CD4-positive, alpha-beta T cell (primary cell): Measurements from ENCODE around the gene COPG1. TPM values are rescaled to one million over a fixed set of nuclear protein-coding genes. Genes with fewer than 3 reads are reported as not detected.

Experiments
- ATAC-seq: fragments of 200-7000 bp; cut with Tn5 transposase; one replicate; pipeline ENCODE4 v1.10.0; 2022; ENCODE audit warnings: mild to moderate bottlenecking; ENCODE audit not compliant: poor library complexity
- CTCF ChIA-PET: fragments of 350-600 bp; sonication (Branson Sonifier 250); formaldehyde crosslinking; loops from one replicate; lab custom pipeline; 2021; ENCODE audit warnings: antibody characterized with exemption, inconsistent platforms; lab: Charles Lee
- POLR2A ChIA-PET: fragments of 350-600 bp; sonication (Branson Sonifier 250); formaldehyde crosslinking; loops from one replicate; lab custom pipeline; 2021; ENCODE audit warnings: antibody characterized with exemption, inconsistent platforms; lab: Charles Lee
- DNase-seq, 14 experiments: peaks; one replicate each; pipeline ENCODE4 v3.0.0-alpha.2; 2013 to 2020; ENCODE audit warnings: mixed read lengths in 2 of 14
- H3K27ac ChIP-seq, 2 donors: one replicate each; pipeline versions ENCODE4 v1.5.1 to v1.7.0; 2013; ENCODE audit warnings: low read length in 2 of 2, low read depth in 1 of 2, mild to moderate bottlenecking in 1 of 2
- H3K27me3 ChIP-seq, 2 experiments: 1 replicate in 1 of 2; 2 replicates in 1 of 2; pipeline versions ENCODE4 v1.6.1 to v1.7.0; 2013; ENCODE audit warnings: low read length in 2 of 2, control low read depth in 1 of 2, mild to moderate bottlenecking in 1 of 2, moderate library complexity in 1 of 2; ENCODE audit not compliant: insufficient read depth in 2 of 2, control insufficient read depth in 1 of 2
- H3K36me3 ChIP-seq: one replicate; pipeline ENCODE4 v1.6.1; 2013; ENCODE audit warnings: low read length, control low read depth; ENCODE audit not compliant: insufficient read depth
- H3K4me1 ChIP-seq: one replicate; pipeline ENCODE4 v1.6.1; 2013; ENCODE audit warnings: low read length, control low read depth; ENCODE audit not compliant: insufficient read depth
- H3K4me3 ChIP-seq: one replicate; pipeline ENCODE4 v1.5.1; 2013; ENCODE audit warnings: mild to moderate bottlenecking, low read length, moderate library complexity
- H3K9me3 ChIP-seq, 2 experiments: 1 replicate in 1 of 2; 2 replicates in 1 of 2; pipeline versions ENCODE4 v1.6.1 to v1.7.0; 2013; ENCODE audit warnings: low read length in 2 of 2, mild to moderate bottlenecking in 2 of 2, control low read depth in 1 of 2, moderate library complexity in 1 of 2; ENCODE audit not compliant: control insufficient read depth in 1 of 2, insufficient read depth in 1 of 2
- H3K27ac Mint-ChIP-seq: one replicate; pipeline ENCODE4 v1.8.0; 2020; ENCODE audit warnings: mixed read lengths
- H3K27me3 Mint-ChIP-seq: one replicate; pipeline ENCODE4 v1.8.0; 2021; ENCODE audit warnings: mixed read lengths
- H3K36me3 Mint-ChIP-seq: one replicate; pipeline ENCODE4 v1.8.0; 2021; ENCODE audit warnings: low read depth, mixed read lengths
- H3K4me1 Mint-ChIP-seq: one replicate; pipeline ENCODE4 v1.8.0; 2021; ENCODE audit warnings: low read depth, mixed read lengths
- H3K4me3 Mint-ChIP-seq: one replicate; pipeline ENCODE4 v1.8.0; 2020; ENCODE audit warnings: mild to moderate bottlenecking, mixed read lengths
- H3K9me3 Mint-ChIP-seq: one replicate; pipeline ENCODE4 v1.8.0; 2020; ENCODE audit warnings: mixed read lengths
- intact Hi-C, 2 experiments: fragments of 100-400 bp; cut with DNase I in 1 of 2; cut with micrococcal nuclease in 1 of 2; formaldehyde crosslinking; loops; one replicate each; pipeline versions ENCODE4 v1.15.1 to v1.9.0; 2023 to 2025; cut with DNase I, micrococcal nuclease
- total RNA-seq, 174 experiments: library from RNA in 2 of 174; stranded (reverse) in 2 of 174; gene quantifications; one replicate each; pipeline ENCODE4 v1.2.3 and lab custom pipeline; 2021 to 2026
- TF ChIP-seq, protein P1 (sequence below): fragments of 200-600 bp; IDR thresholded peaks from one replicate; pipeline ENCODE4 v1.8.0; 2022; ENCODE audit warnings: antibody characterized with exemption, mild to moderate bottlenecking

The COPG1 gene
- total RNA-seq, 2 experiments from 2014 or later: 77.7 to 79.3 TPM

DNA sequence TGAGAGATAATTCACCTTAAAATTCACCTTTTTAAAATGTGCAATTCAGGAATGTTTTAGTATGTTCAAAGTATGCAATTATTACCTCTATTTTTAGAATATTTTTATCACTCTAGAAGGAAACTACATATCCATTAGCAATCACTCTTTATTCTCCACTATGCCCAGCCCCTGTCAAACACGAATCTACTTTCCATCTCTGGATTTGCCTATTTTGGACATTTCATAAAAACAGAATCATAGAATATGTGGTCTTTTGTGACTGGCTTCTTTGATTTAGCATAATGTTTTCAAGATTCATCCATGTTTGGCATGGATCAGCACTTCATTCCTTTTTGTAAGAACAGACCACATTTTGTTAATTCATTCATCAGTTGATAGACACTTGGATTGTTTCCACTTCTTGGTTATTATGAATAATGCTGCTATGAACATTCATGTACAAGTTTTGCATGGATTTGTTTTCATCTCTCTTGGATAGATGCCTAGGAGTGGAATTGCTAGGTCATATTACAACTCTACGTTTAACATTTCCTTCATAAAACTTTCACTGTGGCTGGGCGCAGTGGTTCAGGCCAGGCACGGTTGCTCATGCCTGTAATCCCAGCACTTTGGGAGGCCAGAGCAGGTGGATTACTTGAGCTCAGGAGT, 42.0 kb downstream of the COPG1 start:
- Histone ChIP-seq H3K4me1 (no peaks in the 10 kb centered on the region), H3K36me3 (peaks cover 69% of the 10 kb centered on the region), H3K27ac (no peak overlapping the region), H3K9me3 (no peaks in the 10 kb centered on the region), H3K4me3 (no peak overlapping the region), H3K27me3 (no peaks in the 10 kb centered on the region)
- Mint-ChIP-seq H3K27ac (no peak overlapping the region), H3K9me3 (no peaks in the 10 kb centered on the region), H3K36me3 (peaks cover 79% of the 10 kb centered on the region), H3K4me3 (no peak overlapping the region), H3K4me1 (peaks cover 16% of the 10 kb centered on the region), H3K27me3 (no peaks in the 10 kb centered on the region)
- TF ChIP-seq, protein P1, sequence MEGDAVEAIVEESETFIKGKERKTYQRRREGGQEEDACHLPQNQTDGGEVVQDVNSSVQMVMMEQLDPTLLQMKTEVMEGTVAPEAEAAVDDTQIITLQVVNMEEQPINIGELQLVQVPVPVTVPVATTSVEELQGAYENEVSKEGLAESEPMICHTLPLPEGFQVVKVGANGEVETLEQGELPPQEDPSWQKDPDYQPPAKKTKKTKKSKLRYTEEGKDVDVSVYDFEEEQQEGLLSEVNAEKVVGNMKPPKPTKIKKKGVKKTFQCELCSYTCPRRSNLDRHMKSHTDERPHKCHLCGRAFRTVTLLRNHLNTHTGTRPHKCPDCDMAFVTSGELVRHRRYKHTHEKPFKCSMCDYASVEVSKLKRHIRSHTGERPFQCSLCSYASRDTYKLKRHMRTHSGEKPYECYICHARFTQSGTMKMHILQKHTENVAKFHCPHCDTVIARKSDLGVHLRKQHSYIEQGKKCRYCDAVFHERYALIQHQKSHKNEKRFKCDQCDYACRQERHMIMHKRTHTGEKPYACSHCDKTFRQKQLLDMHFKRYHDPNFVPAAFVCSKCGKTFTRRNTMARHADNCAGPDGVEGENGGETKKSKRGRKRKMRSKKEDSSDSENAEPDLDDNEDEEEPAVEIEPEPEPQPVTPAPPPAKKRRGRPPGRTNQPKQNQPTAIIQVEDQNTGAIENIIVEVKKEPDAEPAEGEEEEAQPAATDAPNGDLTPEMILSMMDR: no peak
- ATAC-seq: no peak
- ChIA-PET CTCF (no interaction called here), POLR2A (interaction anchor here (0.9 to 1.1 kb wide), 2 partner anchors 12 to 25 kb away, joined by 3 read pairs; a partner anchor contains a TSS)
- intact Hi-C loops: no loop called here
- DNase-seq: no peak

DNA sequence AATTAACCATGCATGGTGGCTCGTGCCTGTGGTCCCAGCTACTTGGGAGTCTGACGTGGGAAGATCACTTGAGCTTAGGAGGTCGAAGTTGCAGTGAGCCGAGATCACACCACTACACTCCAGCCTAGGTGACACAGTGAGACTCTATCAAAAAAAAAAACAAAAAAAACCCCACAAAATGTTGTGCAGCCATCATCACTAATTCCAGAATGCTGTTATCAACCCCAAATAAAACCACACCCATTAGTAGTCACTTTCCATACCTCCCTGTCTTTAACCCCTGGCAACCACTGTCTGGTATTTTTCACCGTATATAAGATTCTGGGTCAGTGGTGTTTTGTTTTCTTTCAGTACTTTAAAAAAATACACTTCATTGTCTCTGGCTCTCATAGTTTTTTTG, 45.9 kb downstream of the COPG1 start:
- TF ChIP-seq, protein P1: no peak
- intact Hi-C loops: no loop called here
- Histone ChIP-seq H3K27ac (no peak overlapping the region), H3K4me1 (no peaks in the 10 kb centered on the region), H3K27me3 (no peaks in the 10 kb centered on the region), H3K36me3 (peaks cover 70% of the 10 kb centered on the region), H3K4me3 (no peak overlapping the region), H3K9me3 (no peaks in the 10 kb centered on the region)
- H3K36me3 Mint-ChIP-seq: peaks cover 86% of the 10 kb centered on the region
- DNase-seq: no peak
- H3K27ac Mint-ChIP-seq: no peak overlapping the region
- POLR2A ChIA-PET: no interaction called here
- H3K27me3 Mint-ChIP-seq: no peaks in the 10 kb centered on the region
- H3K4me3 Mint-ChIP-seq: no peak overlapping the region
- H3K9me3 Mint-ChIP-seq: no peaks in the 10 kb centered on the region
- no peak for ATAC-seq
- peaks cover 11% of the 10 kb centered on the region for H3K4me1 Mint-ChIP-seq
- CTCF ChIA-PET: no interaction called here

DNA sequence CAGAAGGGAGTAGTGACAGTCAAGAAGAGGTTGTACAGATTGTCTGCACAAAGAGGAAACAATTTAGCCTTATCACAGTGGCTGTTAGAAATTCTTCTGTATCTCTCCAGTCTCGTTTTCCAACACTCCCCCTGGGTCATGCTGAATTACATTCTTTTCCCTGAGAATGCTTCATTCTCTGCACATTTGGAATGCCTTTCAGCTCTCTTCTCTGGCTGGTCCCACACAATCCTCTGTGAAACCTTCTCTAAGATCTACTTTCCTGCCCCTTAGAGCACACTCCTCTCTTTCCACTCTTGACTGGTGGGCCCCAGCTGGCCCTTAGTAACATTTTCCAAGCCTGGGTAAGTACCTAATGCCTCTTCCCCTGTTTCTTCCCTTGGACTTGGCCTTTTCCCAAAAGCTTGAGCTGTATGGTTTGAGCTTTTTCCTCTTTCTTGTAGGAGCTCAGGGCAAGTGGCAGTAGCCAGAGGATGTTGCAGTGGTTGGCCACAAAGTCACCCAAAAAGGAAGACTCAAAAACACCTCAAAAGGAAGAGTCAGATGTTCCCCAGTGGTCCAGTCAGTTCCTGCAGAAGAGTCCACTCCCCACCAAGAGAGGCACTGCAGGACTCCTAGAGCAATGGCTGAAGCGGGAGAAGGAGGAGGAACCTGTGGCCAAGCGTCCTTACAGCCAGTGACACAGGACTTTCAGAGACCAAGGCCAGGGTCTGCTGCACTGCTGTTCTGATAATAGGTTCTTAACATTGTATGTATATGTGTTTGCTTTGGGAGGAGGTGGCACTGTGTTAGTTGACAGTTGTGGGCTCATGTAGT, 54.9 kb downstream of the COPG1 start:
- Mint-ChIP-seq H3K4me3 (peak overlapping the region; percentile 2), H3K9me3 (no peaks in the 10 kb centered on the region), H3K27ac (peak overlapping the region; percentile 34), H3K4me1 (peaks cover 28% of the 10 kb centered on the region), H3K27me3 (no peaks in the 10 kb centered on the region), H3K36me3 (peaks cover 68% of the 10 kb centered on the region)
- TF ChIP-seq, protein P1: no peak
- H3K27me3 ChIP-seq: no peaks in the 10 kb centered on the region
- no peak overlapping the region for H3K27ac ChIP-seq
- POLR2A ChIA-PET: interaction anchor here (1.1 to 3.6 kb wide), 4 partner anchors 9 to 24 kb away, joined by 4 to 34 read pairs (median 4); a partner anchor contains a TSS
- no peak overlapping the region for H3K4me3 ChIP-seq
- CTCF ChIA-PET: interaction anchor here (2.0 kb wide), 1 partner anchor 12 kb away, joined by 12 read pairs; a partner anchor contains a TSS
- H3K9me3 ChIP-seq: no peaks in the 10 kb centered on the region
- H3K36me3 ChIP-seq: peaks cover 51% of the 10 kb centered on the region
- H3K4me1 ChIP-seq: peaks cover 17% of the 10 kb centered on the region
- ATAC-seq (no peak), DNase-seq (no peak)
- intact Hi-C loops: no loop called here
